Urothelium cell line (cell line): ENCODE results near the gene C1QTNF9.
"Not testable (repeated sequence)": the region's sequence is repeated elsewhere in the genome, so short reads cannot be mapped to it uniquely, and the experiment has no call there.

Experiments
- DNase-seq: peaks from one replicate; pipeline ENCODE4 v3.0.0; 2011; ENCODE audit warnings: low spot score, mixed read lengths
- FAIRE-seq: peaks from 2 replicates; lab custom pipeline; 2011; peaks lifted over from hg19 to GRCh38; lab: Jason Lieb, UNC

The C1QTNF9 gene

DNA sequence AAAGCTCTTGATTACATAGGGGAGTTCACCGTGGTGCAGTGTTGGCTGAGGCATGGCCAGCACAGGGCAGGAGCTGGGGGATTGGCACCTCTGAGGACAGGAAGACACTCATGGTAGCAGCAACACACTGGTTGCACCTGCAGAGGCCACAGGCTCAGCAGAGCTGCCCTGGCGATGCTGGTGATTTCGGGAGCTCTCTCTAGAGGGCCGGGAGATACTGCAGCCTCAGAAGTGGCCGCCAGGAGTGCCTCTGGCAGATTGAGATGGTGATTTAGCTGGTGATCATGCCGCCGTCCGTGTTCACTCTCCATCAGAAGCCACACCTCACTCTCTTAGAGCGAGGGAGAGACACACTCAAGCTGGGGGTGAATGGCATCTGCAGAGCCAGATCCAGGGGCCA, 49.9 kb downstream of the C1QTNF9 start:
- not testable (repeated sequence) for DNase-seq, FAIRE-seq

- FAIRE-seq (no peak), DNase-seq (no peak)
Measured at GRCh38 chr13:24360106-24360505, 50.7 kb downstream of the C1QTNF9 start.

- no peak for FAIRE-seq
- no peak for DNase-seq
Measured at GRCh38 chr13:24361113-24361512, 51.7 kb downstream of the C1QTNF9 start.

DNA sequence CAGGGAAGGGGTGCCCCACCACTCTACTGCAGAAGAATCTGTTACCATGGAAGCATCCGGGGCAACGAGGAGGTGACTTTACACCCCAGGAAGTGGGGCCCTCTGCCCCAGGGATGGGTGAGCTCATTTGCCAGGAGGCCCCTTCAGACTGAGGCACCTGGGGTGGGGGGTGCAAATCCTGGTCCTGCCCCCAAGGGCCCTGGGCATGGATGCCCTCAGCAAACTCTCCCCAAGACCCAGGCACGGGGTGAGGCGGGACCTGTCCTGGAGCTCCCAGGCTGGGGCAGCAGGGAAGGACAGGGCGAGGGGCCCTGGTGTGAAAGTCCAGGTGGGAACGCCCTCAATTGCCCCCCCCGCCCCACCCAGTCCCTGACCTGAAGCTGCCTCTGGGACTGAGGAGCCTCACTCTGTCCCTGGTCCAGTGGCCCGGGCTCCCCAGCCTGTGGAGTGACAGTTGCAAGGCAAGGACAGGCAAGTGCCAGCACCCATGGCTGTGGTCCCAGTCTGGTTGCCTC, 52.5 kb downstream of the C1QTNF9 start:
- FAIRE-seq: no peak
- DNase-seq: no peak

DNA sequence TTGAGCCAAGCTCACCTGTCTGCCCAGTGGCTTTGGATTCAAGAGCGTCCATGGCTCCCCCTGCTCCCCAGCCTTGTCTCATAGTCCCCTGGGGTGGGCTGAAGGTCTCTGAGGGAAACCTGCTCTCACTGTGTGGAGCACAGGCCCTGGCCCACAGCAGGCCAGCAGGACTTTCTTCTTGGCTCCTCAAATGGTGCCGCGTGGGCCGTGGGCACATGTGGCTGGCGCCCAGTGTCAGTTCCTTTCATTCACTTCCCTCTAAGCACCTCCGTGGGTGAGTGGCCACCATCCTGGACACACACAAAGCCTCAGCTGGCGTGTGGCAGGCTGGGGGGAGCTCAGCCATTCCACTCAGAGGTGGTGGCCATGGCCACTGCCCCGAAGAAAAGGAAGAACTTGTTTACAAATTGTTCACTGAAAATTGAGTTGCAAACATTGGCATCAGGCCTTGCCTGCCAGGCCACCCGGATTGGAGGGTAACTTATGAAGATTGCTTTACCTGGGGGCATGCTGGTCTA, 53.1 kb downstream of the C1QTNF9 start:
- DNase-seq: no peak
- no peak for FAIRE-seq

- FAIRE-seq (no peak), DNase-seq (no peak)
Measured at GRCh38 chr13:24365191-24365590, 55.8 kb downstream of the C1QTNF9 start.

DNA sequence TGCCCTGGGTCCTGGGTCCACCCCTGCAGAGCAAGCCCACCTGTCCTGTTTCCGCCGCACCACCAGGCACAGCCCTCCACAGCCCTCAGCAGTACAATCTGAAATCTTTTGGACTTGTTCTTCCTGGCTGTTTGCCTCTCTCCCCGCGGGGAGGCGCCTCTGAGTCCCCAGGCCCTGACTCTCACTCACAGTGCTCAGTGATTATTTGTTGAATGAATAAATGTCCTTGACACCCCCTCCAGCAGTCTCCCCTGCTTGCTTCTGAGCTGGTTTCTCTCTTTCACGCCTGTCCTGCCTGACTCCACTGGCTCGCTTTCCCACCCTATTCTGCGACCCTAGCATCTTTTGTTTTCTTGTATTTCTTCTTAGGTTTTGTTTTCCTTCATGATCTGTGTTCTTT, 56.9 kb downstream of the C1QTNF9 start:
- FAIRE-seq, DNase-seq: not testable (repeated sequence)

DNA sequence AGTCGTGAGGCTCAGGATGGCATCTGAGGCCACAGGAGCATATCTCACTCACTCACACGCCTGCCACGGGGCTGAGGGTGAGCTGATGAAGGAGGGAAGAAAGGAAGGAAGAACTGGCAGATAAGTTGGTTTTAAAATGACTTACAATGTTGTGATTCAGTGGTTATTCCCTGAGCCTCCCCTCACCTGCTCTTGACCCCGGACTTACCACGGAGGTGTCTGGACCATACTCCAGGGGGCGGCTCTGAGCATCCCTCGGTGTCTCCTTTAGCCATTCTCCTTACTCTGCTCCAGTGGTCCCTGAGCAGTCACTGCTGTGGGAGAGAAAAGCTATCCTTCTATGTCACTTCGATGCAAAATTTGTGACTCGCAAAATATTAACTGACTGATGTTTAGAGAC, 61.9 kb downstream of the C1QTNF9 start:
- FAIRE-seq, DNase-seq: not testable (repeated sequence)
